NCI-H128 (cell line): ENCODE measurements around the gene HOMER3.
"Not testable (repeated sequence)": the region's sequence is repeated elsewhere in the genome, so short reads cannot be mapped to it uniquely, and the experiment has no call there.

Experiments used
- DNase-seq: peaks from one replicate; lab custom pipeline; 2025; ENCODE audit not compliant: unreplicated experiment; lab: John Stamatoyannopoulos, UW

HOMER3 gene

GRCh38 chr19:18928018-18928805, 12.8 kb downstream of the HOMER3 start:
- no peak for DNase-seq

GRCh38 chr19:18924684-18925213, 16.3 kb downstream of the HOMER3 start:
- DNase-seq: no peak

GRCh38 chr19:18922228-18922985, 18.6 kb downstream of the HOMER3 start:
- DNase-seq: no peak

GRCh38 chr19:18921593-18921992, 19.4 kb downstream of the HOMER3 start:
- no peak for DNase-seq

- no peak for DNase-seq
Measured at GRCh38 chr19:18920400-18920799, 20.6 kb downstream of the HOMER3 start.

- DNase-seq: no peak
Measured at GRCh38 chr19:18919900-18920214, 21.2 kb downstream of the HOMER3 start.

GRCh38 chr19:18919086-18919899, 21.7 kb downstream of the HOMER3 start, which contains the start of the genes COPE and DDX49:
Gene COPE (minus strand): TSS chr19:18919387. CDS start chr19:18919348, 39 bp downstream.
Gene DDX49 (plus strand): TSS chr19:18919715. CDS start chr19:18919742, 27 bp downstream.
- peak; percentile 97 for DNase-seq

- DNase-seq: not testable (repeated sequence)
Measured at GRCh38 chr19:18917593-18917992, 23.4 kb downstream of the HOMER3 start.

- DNase-seq: peak; percentile 6
Measured at GRCh38 chr19:18915639-18916038, 25.4 kb downstream of the HOMER3 start.

- no peak for DNase-seq
Measured at GRCh38 chr19:18913466-18913865, 27.6 kb downstream of the HOMER3 start.

GRCh38 chr19:18912933-18913332, 28.1 kb downstream of the HOMER3 start:
- DNase-seq: no peak

- no peak for DNase-seq
Measured at GRCh38 chr19:18910801-18911436, 30.1 kb downstream of the HOMER3 start.

- DNase-seq: no peak
Measured at GRCh38 chr19:18910010-18910409, 31.0 kb downstream of the HOMER3 start.

GRCh38 chr19:18908917-18909619, 31.9 kb downstream of the HOMER3 start:
- no peak for DNase-seq

GRCh38 chr19:18906605-18907519, 34.2 kb downstream of the HOMER3 start:
- no peak for DNase-seq

- DNase-seq: no peak
Measured at GRCh38 chr19:18905513-18906236, 35.3 kb downstream of the HOMER3 start.

- no peak for DNase-seq
Measured at GRCh38 chr19:18905058-18905456, 36.0 kb downstream of the HOMER3 start.

- DNase-seq: no peak
Measured at GRCh38 chr19:18904334-18905057, 36.5 kb downstream of the HOMER3 start.
